Erythroblast (primary cell): ENCODE data around the gene CCDC86.

Experiments
- DNase-seq, 2 experiments: peaks; one replicate each; lab custom pipeline; 2025; lab: John Stamatoyannopoulos, UW
- GATA1 ChIP-seq: IDR thresholded peaks from 2 replicates; pipeline ENCODE4 v1.6.1; 2011; ENCODE audit warnings: low read depth, mild to moderate bottlenecking, control low read depth, low read length, moderate library complexity
- POLR2A ChIP-seq: IDR thresholded peaks from 2 replicates; pipeline ENCODE4 v1.6.1; 2011; ENCODE audit warnings: mild to moderate bottlenecking, low read length

The CCDC86 gene

GRCh38 chr11:60854140-60854846 is 12.4 kb downstream of the CCDC86 start:
- DNase-seq: peak; percentile 54 to 64
- TF ChIP-seq GATA1 (no peak), POLR2A (no peak)

GRCh38 chr11:60854847-60855725 is 13.2 kb downstream of the CCDC86 start:
- TF ChIP-seq GATA1: no peak
- no peak for TF ChIP-seq POLR2A
- no peak for DNase-seq

- TF ChIP-seq GATA1 (no peak), POLR2A (no peak)
Observed at GRCh38 chr11:60855726-60856633, 14.1 kb downstream of the CCDC86 start, which contains the start of gene PTGDR2. Gene PTGDR2, minus strand, starts transcription at chr11:60855950. Its CDS starts 2,228 bp downstream, at chr11:60853722.

GRCh38 chr11:60857378-60858232 is 15.7 kb downstream of the CCDC86 start:
- TF ChIP-seq GATA1 (no peak), POLR2A (no peak)
- peak in 1 of 2 experiments; percentile 18 for DNase-seq

More at GRCh38 chr11:60855726-60856633, 14.1 kb downstream of the CCDC86 start, which contains the start of gene PTGDR2:
- DNase-seq: peak; percentile 63 to 68

DNA sequence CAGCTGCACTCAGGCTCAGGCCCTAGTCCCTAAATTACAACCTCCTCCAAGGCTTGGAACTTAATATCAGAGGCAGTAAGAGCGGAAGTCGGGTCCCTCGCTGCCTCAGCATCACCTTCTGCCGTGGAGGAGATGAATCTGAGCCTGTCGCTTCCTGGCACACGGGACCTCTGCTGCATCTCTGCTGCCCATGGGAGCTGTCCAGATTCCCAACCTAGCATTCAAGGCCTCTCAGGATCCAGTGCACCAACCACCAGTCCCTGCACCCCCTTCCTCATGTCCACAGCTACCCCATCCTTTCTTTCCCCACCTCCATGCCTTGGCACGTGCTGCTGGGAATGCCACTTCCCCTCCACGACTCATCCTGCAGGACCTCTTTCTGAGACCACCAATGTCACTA is 16.3 kb downstream of the CCDC86 start:
- DNase-seq: no peak
- no peak for TF ChIP-seq GATA1
- no peak for TF ChIP-seq POLR2A

- DNase-seq: no peak
- TF ChIP-seq POLR2A: no peak
Observed at GRCh38 chr11:60858731-60859464, 17.0 kb downstream of the CCDC86 start.

DNA sequence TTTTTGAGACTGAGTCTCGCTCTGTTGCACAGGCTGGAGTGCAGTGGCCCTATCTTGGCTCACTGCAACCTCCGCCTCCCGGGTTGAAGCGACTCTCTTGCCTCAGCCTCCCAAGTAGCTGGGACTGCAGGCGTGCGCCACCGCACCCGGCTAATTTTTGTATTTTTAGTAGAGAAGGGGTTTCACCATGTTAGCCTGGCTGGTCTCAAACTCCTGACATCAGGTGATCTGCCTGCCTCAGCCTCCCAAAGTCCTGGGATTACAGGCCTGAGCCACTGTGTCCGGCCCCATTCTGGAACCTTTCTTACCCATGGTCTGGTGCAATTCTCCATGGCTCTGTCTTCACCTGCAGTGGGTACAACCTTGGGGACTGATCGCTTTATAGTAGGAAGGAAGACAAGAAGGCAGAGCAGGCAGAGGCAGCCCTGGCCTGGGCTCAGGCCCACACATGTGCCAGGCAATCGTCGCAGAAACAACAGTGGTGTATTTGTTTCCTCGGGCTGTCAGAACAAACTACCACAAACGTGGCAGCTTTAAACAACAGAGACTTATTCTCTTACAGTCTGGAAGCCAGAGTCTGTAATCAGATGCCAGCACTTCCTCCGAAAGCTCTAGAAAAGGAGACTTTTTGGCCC is 17.8 kb downstream of the CCDC86 start:
- DNase-seq: no peak
- TF ChIP-seq POLR2A (no peak), GATA1 (no peak)

GRCh38 chr11:60860943-60861342 is 19.0 kb downstream of the CCDC86 start:
- TF ChIP-seq POLR2A (no peak), GATA1 (no peak)
- no peak for DNase-seq

DNA sequence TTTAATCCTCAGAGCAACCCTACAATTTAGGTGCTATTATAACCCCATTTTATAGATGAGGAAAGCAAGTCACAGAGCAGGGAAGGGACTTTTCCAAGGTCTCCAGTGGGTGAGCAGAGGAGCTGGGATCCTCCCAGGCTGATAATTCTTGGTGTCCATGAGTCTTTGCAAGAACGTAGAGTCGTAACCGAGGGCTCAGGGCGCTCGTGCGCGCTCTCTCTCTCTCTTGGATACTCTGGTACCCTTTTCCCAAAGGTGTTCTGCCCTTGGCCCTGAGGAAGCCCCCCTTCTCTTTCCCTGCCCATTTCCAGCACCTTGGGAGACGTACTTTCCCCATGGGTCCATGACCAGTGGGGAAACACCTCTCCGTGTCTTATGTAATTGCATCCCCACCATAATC is 20.3 kb downstream of the CCDC86 start:
- no peak for DNase-seq
- no peak for TF ChIP-seq POLR2A
- no peak for TF ChIP-seq GATA1

DNA sequence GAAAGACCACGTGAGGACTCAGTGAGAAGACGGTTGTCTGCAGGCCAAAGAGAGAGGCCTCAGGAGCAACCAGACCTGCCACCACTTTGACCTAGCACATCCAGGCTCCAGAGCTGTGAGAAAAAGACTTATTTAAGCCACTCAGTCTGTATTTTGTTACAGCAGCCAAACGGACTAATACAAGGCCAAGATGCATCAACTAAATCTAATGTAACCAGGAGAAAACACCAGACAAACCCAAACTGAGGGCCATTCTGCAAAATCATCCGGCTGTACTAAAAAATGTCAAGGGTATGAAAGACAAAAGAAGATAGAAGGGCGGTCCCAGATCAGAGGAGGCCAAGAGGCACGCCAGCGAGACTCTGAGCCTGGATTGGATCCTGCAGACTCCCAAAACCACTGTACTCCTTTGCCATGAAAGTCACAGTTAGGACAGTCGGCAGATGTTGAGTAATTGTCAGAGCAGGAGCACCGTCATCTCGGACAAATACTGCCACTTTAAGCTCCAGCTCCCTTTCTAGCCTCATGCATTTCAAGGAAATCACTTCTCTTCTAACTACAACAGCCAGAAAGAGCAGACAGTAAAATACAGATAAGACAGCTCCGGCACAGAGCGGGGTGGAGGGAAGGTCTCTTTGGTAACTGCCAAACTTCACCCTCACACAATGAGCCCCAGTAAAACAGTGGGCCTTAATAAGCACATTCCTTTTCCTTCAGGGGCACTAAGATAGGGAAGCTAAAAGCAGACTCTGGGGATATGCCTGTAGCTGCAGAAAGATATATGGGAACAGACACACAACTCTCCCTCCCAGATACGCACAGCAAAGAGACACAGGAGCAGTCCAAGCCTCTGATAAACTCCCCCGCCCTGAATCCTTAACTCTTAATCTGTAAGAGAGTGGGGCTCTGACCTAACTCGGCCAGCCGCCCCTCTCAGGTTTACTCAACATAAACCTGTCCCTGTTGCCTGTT is 21.9 kb downstream of the CCDC86 start:
- peak in 1 of 2 experiments; percentile 54 for DNase-seq
- no peak for TF ChIP-seq POLR2A
- TF ChIP-seq GATA1: no peak
